Uterus (tissue), 2 donors: Measurements from ENCODE around the gene MTMR2.

Experiments
- POLR2A ChIP-seq, 2 donors: fragments of 450-650 bp; IDR thresholded peaks; one replicate each; pipeline ENCODE4 v1.6.1; 2016; ENCODE audit warnings: antibody characterized with exemption in 2 of 2, mild to moderate bottlenecking in 1 of 2, moderate library complexity in 1 of 2
- TF ChIP-seq, protein P1 (sequence below), 4 experiments: fragments of 200-600 bp in 2 of 4; fragments of 450-650 bp in 2 of 4; sonication (generic) in 2 of 4; IDR thresholded peaks; one replicate each; pipeline ENCODE4 v1.5.1; 2016 to 2019; ENCODE audit warnings: antibody characterized with exemption in 4 of 4, mild to moderate bottlenecking in 2 of 4, moderate library complexity in 1 of 4

DNA sequence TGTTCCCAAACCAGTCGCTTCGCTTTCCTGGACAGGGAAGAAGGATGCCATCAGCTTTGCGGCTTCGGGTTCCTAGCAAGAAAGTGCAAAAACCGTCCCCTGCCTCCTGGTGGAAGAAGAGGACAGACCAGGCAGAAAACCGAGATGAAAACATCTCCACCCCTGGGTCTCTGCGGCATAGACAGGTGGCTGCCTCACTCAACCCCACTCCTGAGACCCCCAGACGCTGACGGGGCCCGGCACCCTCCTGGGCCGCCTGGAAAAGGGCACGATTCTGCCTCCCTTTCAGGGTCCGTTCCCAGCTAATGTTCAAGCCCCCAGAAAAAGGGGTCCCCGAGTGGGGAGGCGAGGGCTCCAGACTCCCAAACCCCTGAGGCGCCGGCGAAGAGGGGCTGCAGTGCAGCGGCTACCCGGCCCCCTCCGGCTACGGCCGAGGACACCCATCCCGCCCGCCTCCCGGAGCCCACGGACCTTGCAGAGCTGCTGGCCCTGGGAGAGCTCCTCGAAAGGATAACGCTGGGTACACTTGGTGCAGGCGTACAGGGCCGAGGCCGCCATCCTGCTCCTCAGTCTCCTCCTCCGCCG is 134.9 kb downstream of the MTMR2 start:
- no peak for TF ChIP-seq POLR2A (IDR thresholded peaks at IDR 0.05)
- TF ChIP-seq, protein P1, sequence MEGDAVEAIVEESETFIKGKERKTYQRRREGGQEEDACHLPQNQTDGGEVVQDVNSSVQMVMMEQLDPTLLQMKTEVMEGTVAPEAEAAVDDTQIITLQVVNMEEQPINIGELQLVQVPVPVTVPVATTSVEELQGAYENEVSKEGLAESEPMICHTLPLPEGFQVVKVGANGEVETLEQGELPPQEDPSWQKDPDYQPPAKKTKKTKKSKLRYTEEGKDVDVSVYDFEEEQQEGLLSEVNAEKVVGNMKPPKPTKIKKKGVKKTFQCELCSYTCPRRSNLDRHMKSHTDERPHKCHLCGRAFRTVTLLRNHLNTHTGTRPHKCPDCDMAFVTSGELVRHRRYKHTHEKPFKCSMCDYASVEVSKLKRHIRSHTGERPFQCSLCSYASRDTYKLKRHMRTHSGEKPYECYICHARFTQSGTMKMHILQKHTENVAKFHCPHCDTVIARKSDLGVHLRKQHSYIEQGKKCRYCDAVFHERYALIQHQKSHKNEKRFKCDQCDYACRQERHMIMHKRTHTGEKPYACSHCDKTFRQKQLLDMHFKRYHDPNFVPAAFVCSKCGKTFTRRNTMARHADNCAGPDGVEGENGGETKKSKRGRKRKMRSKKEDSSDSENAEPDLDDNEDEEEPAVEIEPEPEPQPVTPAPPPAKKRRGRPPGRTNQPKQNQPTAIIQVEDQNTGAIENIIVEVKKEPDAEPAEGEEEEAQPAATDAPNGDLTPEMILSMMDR (IDR thresholded peaks at IDR 0.05): no peak
